NCI-H1417 (cell line): ENCODE results near the gene CNPPD1.

Experiments
- DNase-seq, 3 experiments: peaks; one replicate each; lab custom pipeline; 2025; lab: John Stamatoyannopoulos, UW

Gene CNPPD1

GRCh38 chr2:219122202-219122980 is 54.3 kb downstream of the CNPPD1 start:
- no peak for DNase-seq
